Peyer's patch (tissue), 4 donors: ENCODE data around the gene ESRP2. TPM values are rescaled to one million over a fixed set of nuclear protein-coding genes. Genes with fewer than 3 reads are reported as not detected.

Experiments
- DNase-seq, 3 donors: peaks; one replicate each; pipeline ENCODE4 v3.0.0-alpha.2; 2017 to 2019
- H3K27ac ChIP-seq, 4 donors: fragments of 200-600 bp; sonication (generic); one replicate each; pipeline ENCODE4 v1.5.1; 2016 to 2019
- H3K27me3 ChIP-seq, 2 donors: fragments of 200-600 bp; sonication (generic); one replicate each; pipeline ENCODE4 v1.5.1; 2019
- H3K36me3 ChIP-seq, 3 donors: fragments of 200-600 bp; sonication (generic); one replicate each; pipeline ENCODE4 v1.5.1; 2016 to 2019
- H3K4me1 ChIP-seq, 4 donors: fragments of 200-600 bp; sonication (generic); one replicate each; pipeline ENCODE4 v1.5.1; 2016 to 2019
- H3K4me3 ChIP-seq, 4 donors: fragments of 200-600 bp; sonication (generic); 1 replicate in 3 of 4; 2 replicates in 1 of 4; pipeline ENCODE4 v1.5.1; 2016 to 2019; ENCODE audit warnings: mild to moderate bottlenecking in 1 of 4
- H3K9me3 ChIP-seq, 4 donors: fragments of 200-600 bp; sonication (generic); one replicate each; pipeline ENCODE4 v1.5.1; 2016 to 2019; ENCODE audit warnings: mild to moderate bottlenecking in 1 of 4
- CTCF ChIP-seq, 6 experiments: fragments of 450-650 bp in 4 of 6; fragments of 200-600 bp in 2 of 6; sonication (generic) in 1 of 6; IDR thresholded peaks; one replicate each; pipeline ENCODE4 v1.5.1; 2017 to 2019; ENCODE audit warnings: antibody characterized with exemption in 6 of 6, mild to moderate bottlenecking in 3 of 6, moderate library complexity in 1 of 6
- POLR2A ChIP-seq, 2 donors: fragments of 450-650 bp; IDR thresholded peaks; one replicate each; pipeline ENCODE4 v1.5.1; 2017; ENCODE audit warnings: antibody characterized with exemption in 2 of 2, mild to moderate bottlenecking in 2 of 2, moderate library complexity in 2 of 2
- total RNA-seq, 4 donors: library from RNA; depleted of rRNA; stranded (reverse); fragments of >200 nt; gene quantifications; one replicate each; pipeline ENCODE4 v1.1.0, GENCODE V29; 2016

Gene ESRP2
- total RNA-seq, 4 donors from 2014 or later, result 15.7 to 67.4 (median 40.9) TPM

DNA sequence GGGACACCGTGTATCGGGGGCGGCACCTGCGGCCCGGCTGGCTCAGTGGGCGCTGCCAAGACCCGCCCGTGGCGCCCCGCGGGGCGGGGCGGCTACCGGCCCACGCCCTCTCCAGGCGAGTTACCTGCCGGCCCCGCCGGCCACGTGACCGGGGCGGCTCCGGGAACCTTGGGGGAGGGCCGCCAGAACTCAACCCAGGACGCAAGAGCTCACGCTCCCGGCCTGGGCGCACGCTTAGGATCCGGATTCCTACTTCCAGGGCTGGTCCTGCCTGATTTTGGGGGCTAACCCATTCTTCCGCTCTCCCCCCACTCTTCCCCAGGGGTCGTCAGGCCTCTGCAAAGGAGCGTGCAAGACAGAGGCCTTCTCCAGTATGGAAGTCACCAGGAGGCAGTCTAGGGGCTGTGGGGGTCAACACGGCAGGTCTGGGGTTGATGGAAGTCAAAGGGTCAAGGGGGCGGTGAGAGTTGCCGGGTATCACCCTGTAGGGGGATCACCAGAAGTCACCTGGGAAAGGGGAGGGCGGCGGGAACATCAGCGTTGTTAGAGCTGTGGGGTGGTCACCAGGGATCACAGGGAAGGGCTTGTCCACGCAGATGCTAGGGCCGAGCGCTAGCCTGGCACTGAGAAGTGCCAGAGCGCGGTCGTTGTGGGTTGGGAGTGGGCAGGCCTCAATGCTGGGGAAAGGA, 354 bp upstream of the ESRP2 start:
- peak; percentile 88 to 93 for TF ChIP-seq POLR2A (IDR thresholded peaks at IDR 0.05)
- TF ChIP-seq CTCF (IDR thresholded peaks at IDR 0.05), result no peak
- Histone ChIP-seq H3K4me1 (peaks cover 0 to 46% (median 20%) of the 10 kb centered on the region in 4 donors), H3K27ac (peak overlapping the region; percentile 74 to 92 (median 90)), H3K27me3 (no peaks in the 10 kb centered on the region), H3K36me3 (peaks cover 0 to 15% (median 0%) of the 10 kb centered on the region in 3 donors), H3K4me3 (peak overlapping the region; percentile 50 to 58 (median 56)), H3K9me3 (no peaks in the 10 kb centered on the region)
- DNase-seq, result peak; percentile 47 to 94 (median 91)

DNA sequence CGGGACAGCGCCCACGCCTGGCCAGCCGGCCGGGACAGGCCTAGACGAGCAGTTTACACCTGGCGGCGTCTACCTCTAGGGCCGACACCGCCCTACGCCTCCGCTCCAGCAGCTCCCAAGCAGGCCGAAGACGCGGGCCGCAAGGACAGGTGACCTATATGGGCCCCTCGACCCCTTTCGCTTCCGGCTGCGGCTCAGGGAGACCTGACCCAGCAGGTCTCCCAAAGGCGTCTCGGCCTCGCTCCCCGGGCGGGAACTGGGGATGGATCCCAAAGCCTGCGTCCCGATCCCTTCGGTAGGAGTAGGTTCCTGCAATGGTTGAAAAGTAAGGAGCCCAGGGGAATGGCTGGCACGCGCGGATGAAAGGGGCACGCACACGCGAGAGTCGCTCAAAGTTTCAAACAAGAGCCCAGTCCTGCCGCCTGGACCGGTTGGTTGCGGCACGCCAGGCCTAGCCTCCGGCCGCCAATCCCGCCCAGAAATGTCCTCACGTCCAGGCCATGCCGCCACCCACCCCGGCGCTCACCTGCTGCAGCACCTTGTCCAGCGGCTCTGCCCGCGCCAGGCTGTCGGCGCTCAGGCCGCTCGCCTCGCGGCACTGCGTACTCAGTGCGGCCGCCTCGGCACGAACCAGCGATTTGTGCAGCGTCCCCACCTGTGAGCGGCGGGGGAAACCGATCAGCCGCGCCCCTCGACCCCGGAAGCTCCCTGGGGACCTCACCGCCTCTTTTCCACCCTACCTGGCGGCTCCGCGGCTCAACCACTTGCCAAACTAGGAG, 630 bp downstream of the ESRP2 start:
- peak in 2 of 6 experiments; percentile 38 to 41 for TF ChIP-seq CTCF (IDR thresholded peaks at IDR 0.05)
- TF ChIP-seq POLR2A (IDR thresholded peaks at IDR 0.05), result no peak
- Histone ChIP-seq H3K9me3 (no peaks in the 10 kb centered on the region), H3K4me1 (peaks cover 0 to 46% (median 20%) of the 10 kb centered on the region in 4 donors), H3K27me3 (no peaks in the 10 kb centered on the region), H3K27ac (peak overlapping the region; percentile 74 to 92 (median 90)), H3K36me3 (peaks cover 0 to 25% (median 0%) of the 10 kb centered on the region in 3 donors), H3K4me3 (peak overlapping the region; percentile 50 to 58 (median 56))
- DNase-seq, result peak in 2 of 3 donors; percentile 66 to 83

DNA sequence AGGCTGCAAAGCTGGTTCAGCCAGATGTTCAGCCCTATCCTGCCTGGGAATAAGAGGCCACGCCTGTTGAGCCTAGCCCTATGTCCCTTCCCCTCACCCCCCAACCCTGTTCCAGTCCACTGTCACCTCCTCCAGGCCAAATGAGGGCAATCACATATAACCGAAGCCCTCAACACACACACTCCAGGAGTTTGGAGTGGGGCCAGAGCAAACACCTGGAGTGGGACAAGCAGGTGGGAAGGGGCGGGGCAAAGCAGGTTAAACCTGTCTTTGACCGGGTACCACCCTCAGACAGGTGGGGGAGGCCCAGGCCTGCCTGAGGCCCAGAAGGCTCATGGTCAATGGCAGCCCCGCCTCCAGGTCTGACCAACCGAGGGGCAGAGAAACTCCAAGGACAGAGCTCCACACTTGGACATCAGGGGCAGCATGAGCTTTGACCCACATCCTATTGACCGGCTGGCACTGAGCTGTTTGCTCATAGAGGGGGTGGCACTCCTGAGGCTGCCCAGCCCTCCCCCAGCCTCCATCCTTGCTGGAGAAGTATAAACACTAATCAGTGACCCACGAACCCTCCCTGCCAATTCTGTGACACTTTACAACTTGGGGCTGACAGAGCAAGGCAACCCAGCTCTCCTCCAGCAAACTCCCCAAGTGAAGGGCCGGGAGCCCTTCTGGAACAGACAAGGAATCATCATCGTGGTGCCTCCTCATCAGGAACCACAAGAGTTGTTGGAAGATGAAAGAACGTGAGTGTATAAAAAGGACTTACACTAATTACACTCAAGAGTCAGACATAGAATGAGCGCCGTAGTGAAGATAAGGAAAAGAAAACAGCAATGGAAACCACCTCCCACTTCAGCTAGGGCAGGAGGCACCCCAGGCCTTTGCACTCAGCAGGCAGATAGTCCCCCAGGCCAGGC, 1.5 kb downstream of the ESRP2 start:
- peak overlapping the region; percentile 18 to 92 (median 90) for H3K27ac ChIP-seq
- peak in 2 of 3 donors; percentile 86 to 89 for DNase-seq
- H3K27me3 ChIP-seq, result no peaks in the 10 kb centered on the region
- peaks cover 0 to 38% (median 17%) of the 10 kb centered on the region in 4 donors for H3K4me1 ChIP-seq
- H3K9me3 ChIP-seq, result no peaks in the 10 kb centered on the region
- H3K36me3 ChIP-seq, result peaks cover 0 to 31% (median 0%) of the 10 kb centered on the region in 3 donors
- TF ChIP-seq CTCF (IDR thresholded peaks at IDR 0.05) (no peak), POLR2A (IDR thresholded peaks at IDR 0.05) (peak in 1 of 2 donors; percentile 30)
- H3K4me3 ChIP-seq, result peak overlapping the region in 3 of 4 donors; percentile 50 to 57 (median 55)

DNA sequence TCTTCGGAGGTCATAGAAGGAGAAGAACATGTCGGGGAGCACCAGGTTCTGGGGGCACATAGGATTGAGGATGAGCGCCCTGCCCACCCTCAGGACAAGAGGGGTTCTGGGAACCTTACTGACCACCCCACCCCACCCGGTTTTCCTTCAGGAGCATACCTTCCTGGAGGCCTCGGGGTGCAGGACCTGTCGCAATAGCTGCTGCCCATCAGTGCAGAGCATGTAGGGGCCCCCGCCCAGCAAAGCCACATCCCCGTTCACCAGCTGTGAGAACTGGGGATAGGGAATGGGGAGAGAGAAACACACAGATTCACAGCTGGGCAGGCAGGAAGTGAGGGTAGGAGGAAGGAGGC, 2.1 kb downstream of the ESRP2 start:
- Histone ChIP-seq H3K4me3 (peak overlapping the region in 2 of 4 donors; percentile 55 to 57), H3K9me3 (no peaks in the 10 kb centered on the region), H3K27me3 (no peaks in the 10 kb centered on the region), H3K27ac (peak overlapping the region in 3 of 4 donors; percentile 18 to 92 (median 90)), H3K36me3 (peaks cover 0 to 32% (median 0%) of the 10 kb centered on the region in 3 donors), H3K4me1 (peaks cover 0 to 42% (median 17%) of the 10 kb centered on the region in 4 donors)
- TF ChIP-seq CTCF (IDR thresholded peaks at IDR 0.05) (no peak), POLR2A (IDR thresholded peaks at IDR 0.05) (no peak)
- DNase-seq, result no peak
